SK-N-SH (cell line): ENCODE results near the gene CDH13. TPM values are rescaled to one million over a fixed set of nuclear protein-coding genes. Genes with fewer than 3 reads are reported as not detected.

Experiments
- CTCF ChIA-PET: fragments of 300-600, 350-600 bp; formaldehyde crosslinking; extraction: SDS; loops from one replicate; lab custom pipeline; 2021; lab: Yijun Ruan, JAX
- POLR2A ChIA-PET: fragments of 350-600 bp; sonication (Branson Sonifier 250); formaldehyde crosslinking; extraction: SDS; loops from one replicate; lab custom pipeline; 2020; ENCODE audit warnings: antibody characterized with exemption, inconsistent platforms; lab: Yijun Ruan, JAX
- DNase-seq: peaks from one replicate; pipeline ENCODE4 v3.0.0; 2012
- H2AFZ ChIP-seq: fragments of 200-600 bp; sonication (generic); 2 replicates; pipeline ENCODE4 v1.8.1; 2016; ENCODE audit warnings: antibody characterized with exemption, mild to moderate bottlenecking, low read depth
- H3F3A ChIP-seq: fragments of 200-600 bp; sonication (generic); replicated peaks from 2 replicates; pipeline ENCODE3; 2016; ENCODE audit warnings: antibody characterized with exemption, mild to moderate bottlenecking; ENCODE audit not compliant: insufficient read depth
- H3K27ac ChIP-seq, 2 experiments: fragments of 200-500 bp in 1 of 2; fragments of 200-600 bp in 1 of 2; sonication (Bioruptor generic) in 1 of 2; sonication (generic), shearing (Covaris generic) in 1 of 2; 2 replicates each; pipeline versions ENCODE4 v1.5.1 to v1.6.1; 2014 to 2016; ENCODE audit warnings: low read depth in 2 of 2, inconsistent platforms in 1 of 2, low read length in 1 of 2, mild to moderate bottlenecking in 1 of 2, mixed read lengths in 1 of 2
- H3K27me3 ChIP-seq: fragments of 200-600 bp; sonication (generic), shearing (Covaris generic); 2 replicates; pipeline ENCODE4 v1.6.1; 2016; ENCODE audit warnings: mixed run types; ENCODE audit not compliant: insufficient read depth
- H3K36me3 ChIP-seq, 2 experiments: fragments of 200-500 bp in 1 of 2; fragments of 200-600 bp in 1 of 2; sonication (Bioruptor generic) in 1 of 2; sonication (generic) in 1 of 2; replicated peaks in 1 of 2; 2 replicates each; pipeline versions ENCODE3 to v1.5.1; 2014 to 2016; ENCODE audit warnings: low read length in 1 of 2, mild to moderate bottlenecking in 1 of 2; ENCODE audit not compliant: insufficient read depth in 2 of 2, control insufficient read depth in 1 of 2
- H3K4me1 ChIP-seq, 2 experiments: fragments of 200-500 bp in 1 of 2; fragments of 200-600 bp in 1 of 2; sonication (Bioruptor generic) in 1 of 2; sonication (generic), shearing (Covaris generic) in 1 of 2; 2 replicates each; pipeline versions ENCODE4 v1.5.1 to v1.6.1; 2014 to 2016; ENCODE audit warnings: low read depth in 1 of 2, low read length in 1 of 2, mixed run types in 1 of 2; ENCODE audit not compliant: insufficient read depth in 2 of 2, control insufficient read depth in 1 of 2
- H3K4me2 ChIP-seq: fragments of 200-600 bp; sonication (generic), shearing (Covaris generic); 2 replicates; pipeline ENCODE4 v1.6.1; 2017; ENCODE audit warnings: mixed run types
- H3K4me3 ChIP-seq, 2 experiments: fragments of 200-500 bp in 1 of 2; fragments of 200-600 bp in 1 of 2; sonication (Bioruptor generic) in 1 of 2; sonication (generic), shearing (Covaris generic) in 1 of 2; 2 replicates each; pipeline versions ENCODE4 v1.5.1 to v1.8.1; 2014 to 2016; ENCODE audit warnings: low read depth in 2 of 2, inconsistent platforms in 1 of 2, low read length in 1 of 2, mild to moderate bottlenecking in 1 of 2, mixed read lengths in 1 of 2, moderate library complexity in 1 of 2
- H3K79me2 ChIP-seq: fragments of 200-600 bp; sonication (generic); 2 replicates; pipeline ENCODE4 v1.8.1; 2017; ENCODE audit warnings: mild to moderate bottlenecking; ENCODE audit not compliant: insufficient read depth
- H3K9ac ChIP-seq: fragments of 200-600 bp; sonication (generic); 2 replicates; pipeline ENCODE4 v1.6.1; 2017; ENCODE audit warnings: mixed run types
- H3K9me2 ChIP-seq: fragments of 200-600 bp; sonication (generic); 2 replicates; pipeline ENCODE4 v1.6.1; 2017; ENCODE audit warnings: mixed run types
- H3K9me3 ChIP-seq: fragments of 200-600 bp; sonication (generic); 2 replicates; pipeline ENCODE4 v1.6.1; 2017; ENCODE audit warnings: mixed run types, mild to moderate bottlenecking, moderate library complexity
- H4K20me1 ChIP-seq: fragments of 200-600 bp; sonication (generic); 2 replicates; pipeline ENCODE4 v1.6.1; 2017; ENCODE audit warnings: mild to moderate bottlenecking, mixed run types; ENCODE audit not compliant: insufficient read depth
- EZH2phosphoT487 ChIP-seq: fragments of 200-600 bp; sonication (generic); IDR thresholded peaks from 2 replicates; pipeline ENCODE4 v1.6.1; 2017; ENCODE audit warnings: low read depth, mixed run types, mild to moderate bottlenecking, antibody characterized with exemption, moderate library complexity, borderline replicate concordance
- FOSL2 ChIP-seq: IDR thresholded peaks from 2 replicates; pipeline ENCODE4 v1.4.0; 2012; ENCODE audit warnings: low read depth, mild to moderate bottlenecking, moderate library complexity, borderline replicate concordance
- FOXJ3 ChIP-seq: sonication (generic); formaldehyde crosslinking; IDR thresholded peaks from 2 replicates; pipeline ENCODE4 v1.5.1; 2020; ENCODE audit warnings: mild to moderate bottlenecking, missing genetic modification reagents
- FOXM1 ChIP-seq: IDR thresholded peaks from 2 replicates; pipeline ENCODE4 v1.4.0; 2012; ENCODE audit warnings: low read depth, mild to moderate bottlenecking
- GATA2 ChIP-seq: sonication (generic); formaldehyde crosslinking; IDR thresholded peaks from 2 replicates; pipeline ENCODE4 v1.5.0; 2020; ENCODE audit warnings: mild to moderate bottlenecking, missing genetic modification reagents
- JUND ChIP-seq: IDR thresholded peaks from 2 replicates; pipeline ENCODE4 v1.4.0; 2012
- MXI1 ChIP-seq: IDR thresholded peaks from 2 replicates; pipeline ENCODE4 v1.6.1; 2012; ENCODE audit warnings: mild to moderate bottlenecking, low read depth, low read length, improper control_type of control experiment
- SIN3A ChIP-seq: IDR thresholded peaks from 2 replicates; pipeline ENCODE4 v1.6.1; 2012; ENCODE audit warnings: low read depth, mild to moderate bottlenecking, low read length, moderate library complexity, borderline replicate concordance
- SMC3 ChIP-seq: IDR thresholded peaks from 2 replicates; pipeline ENCODE4 v1.6.1; 2012; ENCODE audit warnings: low read depth, low read length, improper control_type of control experiment
- TEAD4 ChIP-seq: IDR thresholded peaks from 2 replicates; pipeline ENCODE4 v1.4.0; 2012; ENCODE audit warnings: mild to moderate bottlenecking, borderline replicate concordance; ENCODE audit not compliant: insufficient read depth
- YY1 ChIP-seq: IDR thresholded peaks from 2 replicates; pipeline ENCODE4 v1.4.0; 2012; ENCODE audit warnings: low read depth, mild to moderate bottlenecking
- WGBS: methylation state at CpG from one replicate; pipeline ENCODE4 v1.1.6; 2017; ENCODE audit warnings: low lambda C conversion rate; 5-methylcytosine and 5-hydroxymethylcytosine counted together
- polyA plus RNA-seq, 3 experiments: library from polyadenylated mRNA; depleted of rRNA; stranded (reverse); fragments of >200 nt; gene quantifications; 2 replicates each; pipeline ENCODE4 v1.2.3, GENCODE V29; 2012
- TF ChIP-seq, protein P1 (sequence below): IDR thresholded peaks from 2 replicates; pipeline ENCODE4 v1.4.0; 2012; ENCODE audit warnings: low read depth
- TF ChIP-seq, protein P2 (sequence below): fragments of 150-350 bp; IDR thresholded peaks from 2 replicates; pipeline ENCODE4 v1.6.1; 2016; ENCODE audit warnings: mild to moderate bottlenecking, low read depth, low read length
- TF ChIP-seq, protein P3 (sequence below): IDR thresholded peaks from 2 replicates; pipeline ENCODE4 v1.6.1; 2012; ENCODE audit warnings: mild to moderate bottlenecking, low read depth, low read length, moderate library complexity

The CDH13 gene
- polyA plus RNA-seq, 1 of the 3 experiments (the other 2 are of a cell fraction) = 93.0 TPM

DNA sequence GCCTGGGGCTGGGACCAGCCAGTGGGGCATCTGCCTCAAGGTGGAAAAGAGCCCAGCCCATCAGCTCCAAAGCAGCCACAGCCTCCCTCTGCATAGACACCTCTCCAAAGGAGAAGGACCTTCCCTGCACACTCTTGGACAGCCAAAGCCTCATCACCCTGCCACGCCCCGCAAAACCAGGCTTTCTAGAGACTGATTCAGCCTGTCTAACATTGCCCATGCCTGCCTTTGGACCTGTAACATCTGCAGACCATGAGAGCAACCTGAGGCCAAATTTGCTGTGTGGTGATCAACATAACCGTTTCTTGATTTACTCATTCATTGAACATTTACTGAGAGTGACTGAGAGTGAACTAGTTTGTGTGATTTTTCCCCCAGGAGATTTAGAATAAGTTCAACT lies 961.3 kb downstream of the CDH13 start:
- WGBS = 47% methylated on average over 3 of the region's 3 CpGs
- no peaks in the 10 kb centered on the region for H3K9me2 ChIP-seq
- no peaks in the 10 kb centered on the region for H3K4me1 ChIP-seq
- TF ChIP-seq FOXJ3 (CRISPR knock-in tag) = no peak
- TF ChIP-seq, protein P1, sequence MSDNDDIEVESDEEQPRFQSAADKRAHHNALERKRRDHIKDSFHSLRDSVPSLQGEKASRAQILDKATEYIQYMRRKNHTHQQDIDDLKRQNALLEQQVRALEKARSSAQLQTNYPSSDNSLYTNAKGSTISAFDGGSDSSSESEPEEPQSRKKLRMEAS = no peak
- TF ChIP-seq, protein P2, sequence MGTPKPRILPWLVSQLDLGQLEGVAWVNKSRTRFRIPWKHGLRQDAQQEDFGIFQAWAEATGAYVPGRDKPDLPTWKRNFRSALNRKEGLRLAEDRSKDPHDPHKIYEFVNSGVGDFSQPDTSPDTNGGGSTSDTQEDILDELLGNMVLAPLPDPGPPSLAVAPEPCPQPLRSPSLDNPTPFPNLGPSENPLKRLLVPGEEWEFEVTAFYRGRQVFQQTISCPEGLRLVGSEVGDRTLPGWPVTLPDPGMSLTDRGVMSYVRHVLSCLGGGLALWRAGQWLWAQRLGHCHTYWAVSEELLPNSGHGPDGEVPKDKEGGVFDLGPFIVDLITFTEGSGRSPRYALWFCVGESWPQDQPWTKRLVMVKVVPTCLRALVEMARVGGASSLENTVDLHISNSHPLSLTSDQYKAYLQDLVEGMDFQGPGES = no peak
- no peak for TF ChIP-seq EZH2phosphoT487
- no peak for TF ChIP-seq FOSL2
- no peak for TF ChIP-seq GATA2
- TF ChIP-seq TEAD4 = no peak
- no peak for TF ChIP-seq SIN3A
- no peak for TF ChIP-seq YY1
- H3K4me3 ChIP-seq = no peak overlapping the region
- H3K9ac ChIP-seq = no peak overlapping the region
- ChIA-PET CTCF (no interaction called here), POLR2A (no interaction called here)
- H3K79me2 ChIP-seq = no peaks in the 10 kb centered on the region
- no peaks in the 10 kb centered on the region for H3K27me3 ChIP-seq
- DNase-seq = no peak
- H3K9me3 ChIP-seq = no peaks in the 10 kb centered on the region
- H2AFZ ChIP-seq = no peak overlapping the region
- H3K27ac ChIP-seq = no peak overlapping the region
- no peak overlapping the region for H3K4me2 ChIP-seq
- no peaks in the 10 kb centered on the region for H3K36me3 ChIP-seq
- H3F3A ChIP-seq = no peaks in the 10 kb centered on the region
- H4K20me1 ChIP-seq = no peaks in the 10 kb centered on the region

DNA sequence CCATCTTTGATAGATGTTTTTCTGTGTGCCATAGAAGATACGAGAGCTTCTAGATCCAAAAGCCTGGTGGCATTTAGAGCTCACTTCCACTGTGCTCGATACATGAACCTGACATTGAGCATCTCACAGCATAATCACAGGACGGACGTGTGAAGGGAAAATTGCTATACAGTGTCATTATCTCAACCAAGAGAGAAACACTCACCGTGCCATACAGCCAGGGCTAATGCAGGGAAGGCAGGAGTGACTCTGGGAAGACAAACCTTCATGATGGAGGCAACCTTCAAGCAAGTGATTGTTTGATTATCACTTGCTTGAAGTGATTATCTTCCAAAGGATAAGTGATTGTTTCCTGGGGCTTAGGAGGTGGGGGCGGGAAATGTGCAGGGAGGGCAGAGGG lies 962.8 kb downstream of the CDH13 start:
- no peaks in the 10 kb centered on the region for H4K20me1 ChIP-seq

More for the DNA sequence above, 962.8 kb downstream of the CDH13 start:
- Histone ChIP-seq H3K4me3 (no peak overlapping the region), H3K36me3 (no peaks in the 10 kb centered on the region), H3K27me3 (no peaks in the 10 kb centered on the region), H3F3A (no peaks in the 10 kb centered on the region), H3K27ac (no peak overlapping the region), H3K9ac (no peak overlapping the region), H3K9me3 (no peaks in the 10 kb centered on the region), H3K4me1 (no peaks in the 10 kb centered on the region), H2AFZ (no peak overlapping the region), H3K9me2 (no peaks in the 10 kb centered on the region), H3K79me2 (no peaks in the 10 kb centered on the region), H3K4me2 (no peak overlapping the region)
- ChIA-PET POLR2A (no interaction called here), CTCF (no interaction called here)
- TF ChIP-seq, protein P1 = no peak
- TF ChIP-seq MXI1 (no peak), SIN3A (no peak), FOXM1 (no peak), SMC3 (no peak), FOXJ3 (CRISPR knock-in tag) (no peak), TEAD4 (no peak), JUND (no peak)
- TF ChIP-seq, protein P3, sequence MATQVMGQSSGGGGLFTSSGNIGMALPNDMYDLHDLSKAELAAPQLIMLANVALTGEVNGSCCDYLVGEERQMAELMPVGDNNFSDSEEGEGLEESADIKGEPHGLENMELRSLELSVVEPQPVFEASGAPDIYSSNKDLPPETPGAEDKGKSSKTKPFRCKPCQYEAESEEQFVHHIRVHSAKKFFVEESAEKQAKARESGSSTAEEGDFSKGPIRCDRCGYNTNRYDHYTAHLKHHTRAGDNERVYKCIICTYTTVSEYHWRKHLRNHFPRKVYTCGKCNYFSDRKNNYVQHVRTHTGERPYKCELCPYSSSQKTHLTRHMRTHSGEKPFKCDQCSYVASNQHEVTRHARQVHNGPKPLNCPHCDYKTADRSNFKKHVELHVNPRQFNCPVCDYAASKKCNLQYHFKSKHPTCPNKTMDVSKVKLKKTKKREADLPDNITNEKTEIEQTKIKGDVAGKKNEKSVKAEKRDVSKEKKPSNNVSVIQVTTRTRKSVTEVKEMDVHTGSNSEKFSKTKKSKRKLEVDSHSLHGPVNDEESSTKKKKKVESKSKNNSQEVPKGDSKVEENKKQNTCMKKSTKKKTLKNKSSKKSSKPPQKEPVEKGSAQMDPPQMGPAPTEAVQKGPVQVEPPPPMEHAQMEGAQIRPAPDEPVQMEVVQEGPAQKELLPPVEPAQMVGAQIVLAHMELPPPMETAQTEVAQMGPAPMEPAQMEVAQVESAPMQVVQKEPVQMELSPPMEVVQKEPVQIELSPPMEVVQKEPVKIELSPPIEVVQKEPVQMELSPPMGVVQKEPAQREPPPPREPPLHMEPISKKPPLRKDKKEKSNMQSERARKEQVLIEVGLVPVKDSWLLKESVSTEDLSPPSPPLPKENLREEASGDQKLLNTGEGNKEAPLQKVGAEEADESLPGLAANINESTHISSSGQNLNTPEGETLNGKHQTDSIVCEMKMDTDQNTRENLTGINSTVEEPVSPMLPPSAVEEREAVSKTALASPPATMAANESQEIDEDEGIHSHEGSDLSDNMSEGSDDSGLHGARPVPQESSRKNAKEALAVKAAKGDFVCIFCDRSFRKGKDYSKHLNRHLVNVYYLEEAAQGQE = no peak
- 29% methylated on average over 6 of the region's 6 CpGs for WGBS
- DNase-seq = no peak
